Measurements from ENCODE around the gene LSM4.

DNA sequence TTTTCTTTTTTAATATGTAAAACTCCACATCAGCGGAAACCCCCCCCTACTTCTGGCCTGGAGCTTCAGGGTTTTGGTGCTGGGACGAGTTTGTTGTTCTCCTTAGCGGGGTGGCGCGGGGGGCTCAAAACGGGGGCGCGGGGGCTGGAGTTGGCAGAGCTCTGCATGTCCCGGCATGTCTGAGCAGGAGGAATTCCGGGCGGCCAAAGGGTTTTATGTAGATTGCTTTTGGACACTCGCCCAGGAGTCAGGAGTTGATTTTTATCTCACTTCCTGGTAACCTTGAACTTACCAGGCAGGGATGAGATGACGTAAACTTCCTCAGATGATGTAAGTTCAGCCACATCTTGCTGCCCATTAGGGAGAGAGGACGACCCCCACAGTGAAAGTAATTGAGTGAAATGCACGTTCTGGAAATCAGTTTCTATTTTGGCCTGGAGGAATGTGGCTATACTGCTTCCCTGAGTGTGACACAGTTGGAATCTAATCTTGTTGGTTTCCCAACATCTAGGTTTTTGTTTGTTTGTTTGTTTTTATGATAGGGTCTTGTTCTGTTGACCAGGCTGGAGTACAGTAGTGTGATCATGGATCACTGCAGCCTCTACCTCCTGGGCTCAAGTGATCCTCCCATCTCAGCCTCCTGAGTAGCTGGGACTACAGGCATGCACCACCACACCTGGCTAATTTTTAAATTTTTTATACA is 42.1 kb upstream of the LSM4 start:
- peak; percentile 89 for TF ChIP-seq EP300 (IDR thresholded peaks at IDR 0.05; ENCODE audit: borderline replicate concordance)
- TF ChIP-seq, protein P1, sequence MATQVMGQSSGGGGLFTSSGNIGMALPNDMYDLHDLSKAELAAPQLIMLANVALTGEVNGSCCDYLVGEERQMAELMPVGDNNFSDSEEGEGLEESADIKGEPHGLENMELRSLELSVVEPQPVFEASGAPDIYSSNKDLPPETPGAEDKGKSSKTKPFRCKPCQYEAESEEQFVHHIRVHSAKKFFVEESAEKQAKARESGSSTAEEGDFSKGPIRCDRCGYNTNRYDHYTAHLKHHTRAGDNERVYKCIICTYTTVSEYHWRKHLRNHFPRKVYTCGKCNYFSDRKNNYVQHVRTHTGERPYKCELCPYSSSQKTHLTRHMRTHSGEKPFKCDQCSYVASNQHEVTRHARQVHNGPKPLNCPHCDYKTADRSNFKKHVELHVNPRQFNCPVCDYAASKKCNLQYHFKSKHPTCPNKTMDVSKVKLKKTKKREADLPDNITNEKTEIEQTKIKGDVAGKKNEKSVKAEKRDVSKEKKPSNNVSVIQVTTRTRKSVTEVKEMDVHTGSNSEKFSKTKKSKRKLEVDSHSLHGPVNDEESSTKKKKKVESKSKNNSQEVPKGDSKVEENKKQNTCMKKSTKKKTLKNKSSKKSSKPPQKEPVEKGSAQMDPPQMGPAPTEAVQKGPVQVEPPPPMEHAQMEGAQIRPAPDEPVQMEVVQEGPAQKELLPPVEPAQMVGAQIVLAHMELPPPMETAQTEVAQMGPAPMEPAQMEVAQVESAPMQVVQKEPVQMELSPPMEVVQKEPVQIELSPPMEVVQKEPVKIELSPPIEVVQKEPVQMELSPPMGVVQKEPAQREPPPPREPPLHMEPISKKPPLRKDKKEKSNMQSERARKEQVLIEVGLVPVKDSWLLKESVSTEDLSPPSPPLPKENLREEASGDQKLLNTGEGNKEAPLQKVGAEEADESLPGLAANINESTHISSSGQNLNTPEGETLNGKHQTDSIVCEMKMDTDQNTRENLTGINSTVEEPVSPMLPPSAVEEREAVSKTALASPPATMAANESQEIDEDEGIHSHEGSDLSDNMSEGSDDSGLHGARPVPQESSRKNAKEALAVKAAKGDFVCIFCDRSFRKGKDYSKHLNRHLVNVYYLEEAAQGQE (IDR thresholded peaks at IDR 0.05; ENCODE audit: low read depth) = no peak
- TF ChIP-seq RAD21 (IDR thresholded peaks at IDR 0.05; ENCODE audit: low read depth) = no peak
- peak; percentile 93 for TF ChIP-seq TCF12 (IDR thresholded peaks at IDR 0.05; ENCODE audit: low read depth)
- no peak for TF ChIP-seq YY1 (IDR thresholded peaks at IDR 0.05; ENCODE audit: low read depth)
- peak; percentile 88 for TF ChIP-seq CEBPB (IDR thresholded peaks at IDR 0.05)
- peak; percentile 85; the same call in 1 of the 2 replicates for TF ChIP-seq ZBTB7A (IDR thresholded peaks at IDR 0.05; ENCODE audit: low read depth)
- TF ChIP-seq, protein P2, sequence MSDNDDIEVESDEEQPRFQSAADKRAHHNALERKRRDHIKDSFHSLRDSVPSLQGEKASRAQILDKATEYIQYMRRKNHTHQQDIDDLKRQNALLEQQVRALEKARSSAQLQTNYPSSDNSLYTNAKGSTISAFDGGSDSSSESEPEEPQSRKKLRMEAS (IDR thresholded peaks at IDR 0.05) = peak; percentile 65
